GM18508 (cell line): ENCODE results near the gene CRYGB.
A peak's percentile ranks its signal among the peaks of the same experiment; 100 is the strongest.

ENCODE experiments used
- ATAC-seq: cut with Tn5 transposase; IDR thresholded peaks from one replicate; pipeline ENCODE4 v1.9.1; 2021; ENCODE audit warnings: moderate number of reproducible peaks; ENCODE audit not compliant: insufficient read depth, unreplicated experiment

The CRYGB gene, protein sequence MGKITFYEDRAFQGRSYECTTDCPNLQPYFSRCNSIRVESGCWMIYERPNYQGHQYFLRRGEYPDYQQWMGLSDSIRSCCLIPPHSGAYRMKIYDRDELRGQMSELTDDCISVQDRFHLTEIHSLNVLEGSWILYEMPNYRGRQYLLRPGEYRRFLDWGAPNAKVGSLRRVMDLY

DNA sequence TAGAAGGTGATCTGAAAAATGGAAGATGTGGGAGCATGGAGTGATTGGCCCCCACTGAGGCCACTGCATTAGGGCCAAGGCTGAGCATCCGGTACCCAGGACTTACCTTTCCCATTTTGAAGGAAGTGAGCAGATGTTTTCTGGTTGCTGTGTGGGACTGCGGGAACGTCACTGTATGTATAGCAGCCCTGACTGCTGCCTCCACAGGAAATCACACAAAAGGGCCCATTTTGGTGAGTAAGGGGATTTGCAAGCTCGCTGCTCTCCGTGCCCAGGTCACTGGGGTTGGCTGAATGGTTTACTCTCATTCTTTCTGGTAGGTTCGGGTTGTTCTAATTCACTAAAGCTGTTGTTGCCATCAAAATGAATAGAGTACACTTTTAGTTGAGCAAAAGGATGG is at the start of gene CRYGB:
Gene CRYGB, minus strand, starts transcription at position 153 of the 400 bp plus-strand sequence. Its CDS starts 38 bp downstream, at position 115.
- ATAC-seq = no peak

DNA sequence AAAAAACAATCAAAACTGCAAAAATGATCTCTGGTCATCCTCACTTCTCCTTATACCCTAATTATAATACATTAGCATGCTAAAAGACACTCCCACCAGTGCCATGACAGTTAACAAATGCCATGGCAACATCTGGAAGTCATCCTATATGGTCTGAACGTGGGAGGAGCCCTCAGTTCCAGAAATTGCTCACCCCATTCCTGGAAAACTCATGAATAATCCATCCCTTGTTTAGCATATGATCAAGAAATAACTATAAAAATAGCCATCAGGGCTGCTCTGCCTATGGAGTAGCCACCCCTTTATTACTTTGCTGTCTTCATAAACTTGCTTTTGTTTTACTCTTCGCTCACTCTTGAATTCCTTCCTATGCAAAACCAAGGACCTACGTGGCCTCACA is 49.6 kb upstream of the CRYGB start:
- no peak for ATAC-seq

DNA sequence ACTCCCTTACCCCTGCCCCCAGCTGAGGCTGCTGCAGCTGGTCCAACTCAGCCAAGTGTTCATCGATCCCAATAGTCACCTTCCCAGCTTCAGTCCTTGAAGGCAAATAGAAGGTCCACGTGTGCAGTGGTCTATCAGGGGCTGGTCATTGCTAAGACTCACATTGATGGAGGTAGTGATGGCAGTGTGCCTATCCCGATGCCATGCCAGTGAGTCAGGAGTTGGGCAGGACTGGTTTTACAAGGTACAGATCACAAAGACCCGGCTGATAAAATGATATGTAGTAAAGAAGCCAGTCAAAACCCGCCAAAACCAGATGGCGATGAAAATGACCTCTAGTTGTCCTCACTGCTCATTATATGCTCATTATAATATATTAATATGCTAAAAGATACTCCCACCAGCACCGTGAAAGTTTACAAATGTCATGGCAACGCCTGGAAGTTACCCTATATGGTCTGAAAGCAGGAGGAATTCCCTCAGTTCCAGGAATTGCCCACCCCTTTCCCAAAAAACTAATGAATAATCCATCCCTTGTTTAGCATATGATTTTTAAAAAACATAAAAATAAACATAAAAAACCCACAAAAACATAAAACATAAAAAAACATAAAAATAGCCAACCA is 46.8 kb upstream of the CRYGB start:
- ATAC-seq = no peak

DNA sequence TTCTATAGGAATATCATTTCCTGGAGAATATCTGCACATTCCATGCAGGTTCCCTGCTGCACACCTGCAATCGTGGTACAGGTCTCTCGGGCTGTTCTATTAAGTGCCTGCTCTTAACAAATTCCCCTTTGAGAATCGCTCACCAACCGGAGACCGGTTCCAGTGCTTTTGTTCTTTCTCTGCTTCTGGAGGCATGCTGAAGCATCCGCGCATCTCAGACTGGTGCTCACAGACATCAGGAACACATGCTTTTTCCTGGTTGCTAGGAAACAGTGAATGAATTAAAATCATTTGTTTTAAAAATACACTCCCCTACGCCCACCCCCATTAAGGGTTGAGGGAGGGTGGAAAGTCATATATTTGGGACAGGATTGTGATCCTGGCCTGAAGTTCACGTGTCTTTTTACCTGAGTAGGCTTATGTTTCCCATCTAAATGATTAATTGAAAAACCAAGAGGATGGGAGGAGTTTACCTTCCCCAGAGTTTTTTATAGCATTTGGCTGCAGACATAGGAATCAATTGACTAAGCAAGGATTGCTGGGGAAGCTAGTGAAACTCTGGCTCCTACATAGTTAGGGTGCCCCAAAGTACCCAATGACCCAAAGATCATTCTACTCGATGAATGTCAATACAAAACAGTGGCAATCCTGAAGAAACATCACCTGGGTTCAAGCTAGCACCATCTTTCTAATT is 44.0 kb upstream of the CRYGB start, which contains the start of gene C2orf80:
Gene C2orf80, minus strand, starts transcription at position 221 of the 694 bp plus-strand sequence. CDS start 3,044 bp downstream, outside the sequence.
- ATAC-seq = no peak

DNA sequence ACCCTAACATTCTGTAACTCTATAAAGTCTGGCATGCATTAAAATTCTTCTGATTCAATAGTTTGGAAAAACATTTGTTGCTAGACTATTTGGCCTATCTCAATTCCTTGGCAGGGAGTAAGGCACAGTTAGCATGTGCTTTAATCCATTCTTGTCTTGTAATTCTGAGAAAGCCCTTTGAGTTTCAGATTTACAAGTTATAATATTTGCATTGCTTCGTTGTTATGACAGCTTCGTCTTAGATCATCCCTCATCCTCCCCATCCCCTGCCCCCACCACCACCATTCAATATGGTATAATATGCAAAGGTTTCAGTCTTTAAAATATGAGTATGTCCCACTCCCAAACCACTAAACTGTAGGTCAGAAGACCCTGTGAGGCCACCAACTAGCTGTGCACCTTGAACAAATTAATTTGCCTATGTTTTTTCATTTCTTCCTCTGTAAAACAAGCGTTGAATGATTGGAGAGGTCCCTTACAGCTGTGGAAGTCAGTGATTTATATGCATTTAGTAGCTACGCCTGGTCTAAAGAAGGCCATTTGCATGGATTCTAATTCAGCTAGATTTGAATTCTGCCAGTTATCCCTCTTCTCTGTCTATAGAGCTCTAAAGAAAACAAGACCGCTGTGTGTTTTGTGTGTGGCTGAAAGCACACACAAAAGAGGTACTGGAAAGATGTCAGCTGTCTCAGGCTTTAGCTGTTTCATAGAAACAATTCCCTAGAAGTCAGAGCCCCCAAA is 43.3 kb upstream of the CRYGB start:
- ATAC-seq = no peak

DNA sequence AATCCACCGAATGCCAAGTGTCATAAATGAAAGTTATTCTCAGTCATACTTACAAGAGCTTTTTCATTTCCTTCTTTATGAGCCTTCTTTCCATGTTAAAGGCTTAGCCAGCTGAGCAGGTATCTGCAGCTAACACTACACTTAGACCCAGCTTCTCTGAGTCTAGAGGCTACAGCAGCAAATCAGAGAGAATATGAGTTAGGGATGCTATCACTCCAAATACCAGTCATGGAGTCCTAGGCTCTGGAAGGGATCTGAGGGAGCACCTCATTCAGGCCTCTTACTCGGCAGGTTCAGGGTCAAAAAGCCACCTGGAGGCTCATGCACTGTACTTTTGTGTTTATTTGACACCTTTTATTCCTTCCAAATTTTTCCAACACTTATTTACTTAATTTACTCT is 40.9 kb upstream of the CRYGB start:
- no peak for ATAC-seq

DNA sequence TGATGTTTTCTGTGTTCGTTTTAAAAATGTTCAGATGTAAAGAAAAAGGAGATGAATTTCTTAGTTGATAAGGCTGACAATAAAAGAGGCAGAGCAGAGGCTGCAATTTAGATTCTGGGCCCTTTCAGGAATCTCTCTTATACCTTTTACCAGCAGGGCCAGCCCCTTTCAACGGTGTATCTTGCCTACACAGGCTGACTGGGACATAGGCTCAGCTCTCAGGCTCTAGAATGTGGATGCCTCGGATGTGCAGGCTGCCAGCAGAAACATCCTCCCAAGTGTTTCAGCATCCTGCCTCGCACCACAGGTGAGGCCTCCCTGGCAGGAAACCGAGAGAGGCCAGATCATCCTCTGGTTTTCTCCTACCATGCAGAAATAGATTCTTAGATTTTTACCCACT is 40.5 kb upstream of the CRYGB start:
- ATAC-seq = no peak

DNA sequence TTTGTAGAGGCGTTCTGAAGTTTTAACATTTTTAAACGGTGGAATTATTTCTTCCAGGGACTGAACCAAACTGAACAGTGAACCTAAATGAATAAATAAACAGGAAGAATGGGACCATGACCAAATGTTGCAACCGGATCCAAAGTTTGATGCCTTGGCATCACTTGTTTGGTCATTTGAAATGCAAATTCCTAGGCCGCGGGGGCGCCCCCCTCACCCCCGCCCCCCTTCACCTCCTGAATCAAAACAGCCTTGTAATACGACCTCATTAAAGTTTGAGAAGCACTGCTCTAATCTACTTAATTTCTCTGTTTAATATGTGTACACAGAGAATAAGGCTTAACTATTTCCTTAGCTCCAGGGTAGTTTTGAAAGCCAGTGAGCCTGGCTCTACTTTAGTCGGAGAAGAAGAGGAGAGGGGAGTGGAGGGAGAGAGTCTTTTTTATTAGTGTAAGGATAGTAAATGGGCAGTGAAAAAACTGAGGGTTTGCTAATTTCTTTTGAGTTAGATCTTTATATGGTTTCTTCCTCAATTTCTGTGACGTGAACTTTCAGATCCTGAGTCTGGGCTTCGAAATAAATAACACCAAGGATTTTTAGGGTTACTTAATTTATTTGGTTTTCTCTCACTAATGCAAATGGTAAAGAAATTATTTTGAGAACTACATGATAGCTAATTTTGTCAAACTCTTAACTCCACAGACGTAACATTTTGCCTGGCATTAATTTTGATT is 38.2 kb upstream of the CRYGB start:
- ATAC-seq = no peak

DNA sequence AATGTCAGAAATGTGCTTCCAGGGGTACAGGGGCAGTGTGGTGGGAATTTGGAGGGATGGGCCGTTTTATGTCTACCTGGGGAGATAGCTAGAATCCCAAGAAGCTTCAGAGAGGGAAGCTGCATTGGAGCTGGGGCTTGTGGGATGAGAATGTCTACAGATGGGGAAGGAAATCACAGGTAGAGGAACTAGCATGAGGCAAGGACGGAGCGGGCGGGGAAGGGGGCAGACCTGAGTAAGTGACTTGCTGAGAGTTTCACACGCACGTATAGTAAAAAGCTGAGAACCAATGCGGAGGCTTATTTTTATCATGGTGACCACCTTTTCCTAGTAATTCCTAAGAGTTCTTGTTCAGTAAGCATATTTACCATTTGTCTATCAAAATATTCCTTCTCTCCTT is 37.6 kb upstream of the CRYGB start:
- no peak for ATAC-seq

DNA sequence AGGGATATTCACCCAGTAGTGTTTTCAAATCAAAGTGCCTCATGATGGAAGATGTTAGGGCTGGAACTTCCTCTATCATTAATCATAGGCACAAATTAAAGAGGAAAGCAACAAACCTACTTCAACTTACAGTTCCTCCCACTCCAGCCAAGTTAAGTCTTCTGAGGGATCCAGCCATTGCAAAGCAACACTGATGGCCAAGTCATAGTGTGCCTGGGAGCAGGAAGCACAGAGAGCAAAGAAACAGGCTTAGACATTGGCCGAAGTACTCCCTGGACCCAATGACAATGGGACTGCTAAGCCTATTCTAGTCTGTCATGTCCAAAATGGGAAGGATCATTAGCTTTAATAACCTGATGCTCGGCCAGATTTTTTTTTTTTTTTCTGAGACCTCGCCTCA is 36.9 kb upstream of the CRYGB start:
- no peak for ATAC-seq

DNA sequence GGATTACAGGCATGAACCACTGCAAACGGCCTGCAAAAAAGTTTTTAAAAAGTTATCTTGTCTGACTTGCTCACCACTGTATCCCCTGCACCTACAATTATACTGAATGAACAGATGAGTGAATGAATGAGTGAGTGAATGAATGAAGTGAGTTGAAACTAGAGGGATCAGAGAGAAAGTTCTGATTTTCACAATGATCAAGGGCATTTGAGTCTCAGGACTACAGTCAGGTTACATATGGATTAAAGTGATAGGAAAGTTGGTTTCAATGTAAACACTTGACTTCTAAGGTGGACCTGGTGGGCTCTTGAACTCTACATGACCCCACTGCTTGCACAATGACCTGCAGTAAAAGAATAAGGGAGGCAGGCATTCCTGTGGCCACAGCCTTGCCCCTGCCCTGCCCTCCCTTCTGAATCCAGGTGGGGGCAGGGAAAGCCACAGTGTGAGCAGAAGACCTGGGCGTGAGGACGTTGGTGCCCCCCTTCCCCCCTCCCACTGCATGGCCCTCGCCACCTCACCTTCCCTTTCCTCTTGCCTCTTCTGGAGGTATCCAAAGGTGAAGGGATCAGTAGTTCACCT is 33.2 kb upstream of the CRYGB start:
- no peak for ATAC-seq

DNA sequence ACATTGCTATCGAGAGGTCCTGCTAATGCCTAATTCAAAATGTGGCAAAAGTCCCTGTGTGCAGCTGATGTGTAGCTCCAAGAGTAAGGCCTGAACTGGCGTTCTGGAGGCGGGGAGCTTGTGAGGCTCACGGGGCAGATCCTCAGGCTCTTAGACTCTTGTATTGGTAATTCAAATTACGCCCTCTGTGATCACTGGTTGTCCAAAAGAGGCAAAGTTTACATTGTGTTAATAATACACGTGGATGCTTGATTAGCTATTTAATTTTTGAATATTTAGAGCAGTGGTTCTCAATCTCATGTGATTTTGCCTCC is 29.8 kb upstream of the CRYGB start:
- no peak for ATAC-seq

DNA sequence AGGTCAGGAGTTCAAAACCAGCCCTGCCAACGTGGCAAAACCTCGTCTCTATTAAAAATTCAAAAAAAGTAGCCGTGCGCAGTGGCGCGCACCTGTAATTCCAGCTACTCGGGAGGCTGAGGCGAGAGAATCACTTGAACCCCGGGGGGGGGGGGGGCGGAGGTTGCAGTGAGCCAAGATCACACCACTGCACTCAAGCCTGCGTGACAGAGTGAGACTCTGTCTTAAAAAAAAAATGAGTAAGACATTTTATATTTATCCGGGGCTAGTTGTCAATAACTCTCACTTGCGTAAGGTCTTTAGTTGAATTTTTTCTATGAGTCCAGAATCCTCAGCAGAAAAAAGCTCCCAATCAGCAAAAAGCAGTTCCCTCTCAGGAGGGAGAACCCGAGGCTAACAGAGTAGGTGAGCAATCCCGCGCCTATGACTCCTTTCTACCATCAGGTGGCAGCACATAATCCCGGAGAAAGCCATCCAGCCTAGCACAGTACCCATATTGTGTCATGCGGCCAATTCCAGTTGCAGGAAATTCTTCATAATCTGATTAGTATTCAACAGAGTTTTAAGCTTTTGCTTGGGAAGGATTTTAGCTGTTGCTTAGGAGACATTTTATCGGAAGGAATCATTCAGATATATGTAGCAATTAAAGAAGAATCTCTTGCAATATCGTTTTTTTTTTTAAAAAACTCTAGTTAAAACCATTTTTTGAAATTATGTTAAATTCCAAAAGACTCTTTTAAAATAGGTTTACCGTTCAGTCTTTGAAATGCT is 29.3 kb upstream of the CRYGB start:
- ATAC-seq = peak; percentile 92

DNA sequence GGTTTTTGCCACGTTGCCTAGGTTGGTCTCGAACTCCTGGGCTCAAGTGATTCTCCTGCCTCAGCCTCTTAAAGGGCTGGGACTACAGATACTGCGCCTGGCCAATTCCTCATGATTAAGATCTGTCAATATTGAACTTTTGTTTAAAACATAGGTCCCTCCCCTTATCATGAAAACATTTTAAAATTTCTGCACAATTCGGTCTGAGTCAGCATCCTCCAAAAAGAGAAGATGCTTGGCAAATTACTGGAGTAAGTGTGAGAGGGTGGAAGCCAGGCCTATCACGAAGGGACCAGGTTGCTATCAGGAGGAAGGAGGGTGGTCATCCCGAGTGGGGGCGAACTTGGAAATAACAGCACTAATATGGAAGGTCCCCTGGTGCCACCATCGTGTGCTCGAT is 28.2 kb upstream of the CRYGB start:
- no peak for ATAC-seq

DNA sequence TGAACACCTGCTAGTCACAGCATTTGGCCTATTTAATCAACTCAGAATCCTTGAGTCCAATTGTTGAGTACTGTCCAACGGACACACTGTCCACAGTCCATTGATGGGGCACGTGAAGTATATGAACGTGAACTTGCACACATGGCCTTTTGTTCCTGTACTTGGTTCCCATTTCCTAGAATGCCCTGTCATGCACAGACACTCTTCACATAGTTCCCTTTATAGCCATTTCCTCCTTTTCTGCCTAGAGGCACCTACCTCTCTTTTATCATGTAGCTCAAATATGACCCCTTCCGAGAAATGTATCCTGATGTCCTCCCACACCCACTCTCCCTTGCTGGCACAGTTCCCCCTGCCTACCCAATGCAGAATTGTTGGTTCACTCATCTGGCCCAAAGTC is 26.2 kb upstream of the CRYGB start:
- ATAC-seq = no peak

DNA sequence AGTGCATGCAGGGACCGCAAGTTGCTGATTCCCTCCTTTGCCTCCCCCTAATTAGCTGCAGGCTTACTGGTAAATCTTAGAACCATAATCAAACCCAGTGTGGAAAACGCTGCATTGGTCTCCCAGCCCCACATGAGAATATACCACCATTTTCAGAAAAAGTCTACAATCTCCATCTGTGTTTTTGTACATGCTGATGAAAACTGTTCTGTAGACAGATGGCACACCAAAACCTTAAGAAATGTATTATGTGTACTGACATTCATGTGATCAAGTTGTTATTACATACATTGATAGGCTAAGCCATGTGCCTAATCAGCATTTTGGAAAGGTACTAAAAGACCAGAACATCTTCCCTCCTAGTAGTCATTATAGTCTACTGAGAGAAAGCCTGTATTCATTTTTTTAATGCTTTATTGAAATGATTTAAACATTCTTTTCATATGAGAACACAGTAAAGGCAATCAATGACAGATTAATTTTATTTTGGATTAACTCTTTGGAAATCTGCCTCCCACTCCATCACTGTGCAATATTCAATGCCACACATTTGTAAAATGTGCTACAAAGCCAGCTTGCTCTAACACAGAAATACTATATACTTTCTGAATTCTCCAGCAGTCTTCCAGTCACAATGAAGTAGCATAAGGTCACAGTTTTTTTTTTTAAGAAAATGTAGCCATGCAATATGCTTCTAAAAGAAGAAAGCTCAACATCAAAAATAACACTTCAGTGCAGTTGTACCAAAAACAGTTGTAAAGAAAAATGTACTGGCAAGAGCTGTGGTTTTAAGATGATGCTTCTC is 19.2 kb upstream of the CRYGB start:
- ATAC-seq = no peak

DNA sequence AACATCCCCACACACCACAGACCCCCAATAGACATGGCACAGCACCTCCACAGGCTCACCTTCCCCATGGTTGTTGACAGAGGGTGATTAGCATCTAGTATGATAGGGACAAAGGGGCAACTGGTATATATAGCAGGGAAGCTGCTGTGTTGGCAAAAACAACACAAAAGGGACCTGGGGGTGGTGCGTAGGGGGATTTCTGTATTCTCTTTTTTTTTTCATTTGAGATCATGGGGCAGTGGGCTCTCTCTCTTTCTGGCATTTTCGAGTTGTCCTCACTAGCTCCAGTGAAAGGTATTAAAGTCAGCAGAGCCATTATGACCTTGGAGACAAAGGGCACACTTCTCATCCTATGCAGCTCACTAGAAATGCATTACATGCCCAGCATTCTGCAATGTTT is 17.5 kb upstream of the CRYGB start, which contains the start of gene CRYGA:
Gene CRYGA, minus strand, starts transcription at position 101 of the 400 bp plus-strand sequence. Its CDS starts 33 bp downstream, at position 68.
- ATAC-seq = no peak

DNA sequence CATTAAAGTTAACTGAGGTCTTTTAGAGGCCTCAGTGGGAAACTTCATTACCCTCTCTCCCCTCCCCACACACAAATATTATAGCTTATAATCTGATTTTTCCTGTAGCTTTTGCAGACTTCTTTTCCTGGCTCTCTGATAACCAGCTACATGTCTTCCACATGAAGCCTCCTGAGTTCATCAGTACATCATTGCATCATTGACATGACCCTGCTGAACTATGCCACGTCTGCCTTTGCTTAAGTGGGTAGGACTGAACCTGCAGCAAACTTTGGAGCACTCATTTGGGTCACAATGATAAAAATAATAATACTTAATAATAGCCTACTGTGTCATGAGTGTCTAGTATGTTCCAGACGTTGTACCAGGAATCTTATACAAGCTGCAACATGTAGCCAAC is 10.5 kb upstream of the CRYGB start:
- ATAC-seq = no peak

DNA sequence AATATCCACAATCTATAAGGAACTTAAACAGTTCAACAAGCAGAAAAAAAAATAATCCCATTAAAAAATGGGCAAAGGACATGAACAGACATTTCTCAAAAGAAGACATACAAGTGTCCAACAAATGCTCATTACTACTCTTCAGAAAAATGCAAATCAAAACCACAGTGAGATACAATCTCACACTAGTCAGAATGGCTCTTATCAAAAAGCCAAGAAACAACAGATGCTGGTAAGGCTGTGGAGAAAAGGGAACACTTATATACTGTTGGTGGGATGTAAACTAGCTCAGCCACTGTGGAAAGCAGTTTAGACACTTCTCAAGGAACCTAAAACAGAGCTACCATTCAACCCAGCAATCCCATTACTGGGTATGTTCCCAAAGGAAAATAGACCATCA is 7.2 kb upstream of the CRYGB start:
- no peak for ATAC-seq
